Liver (tissue), 9 donors: Measurements from ENCODE around the gene GHRHR. TPM values are rescaled to one million over a fixed set of nuclear protein-coding genes. Genes with fewer than 3 reads are reported as not detected.

Source experiments
- DNase-seq: peaks from one replicate; pipeline ENCODE4 v3.0.0-alpha.2; 2017; ENCODE audit warnings: low spot score
- H3K27ac ChIP-seq, 2 donors: one replicate each; pipeline ENCODE4 v1.7.0; 2013; ENCODE audit warnings: inconsistent platforms in 2 of 2, low read length in 2 of 2, control low read depth in 1 of 2, low read depth in 1 of 2, mild to moderate bottlenecking in 1 of 2
- H3K27me3 ChIP-seq, 4 donors: one replicate each; pipeline versions ENCODE4 v1.6.1 to v1.7.0; 2013; ENCODE audit warnings: low read length in 3 of 4, inconsistent platforms in 1 of 4, mild to moderate bottlenecking in 1 of 4, moderate library complexity in 1 of 4; ENCODE audit not compliant: control insufficient read depth in 4 of 4, insufficient read depth in 4 of 4
- H3K36me3 ChIP-seq, 4 donors: one replicate each; pipeline versions ENCODE4 v1.6.1 to v1.7.0; 2013; ENCODE audit warnings: low read length in 3 of 4, mild to moderate bottlenecking in 3 of 4, low read depth in 1 of 4, moderate library complexity in 1 of 4; ENCODE audit not compliant: control insufficient read depth in 4 of 4, insufficient read depth in 3 of 4
- H3K4me1 ChIP-seq, 4 donors: one replicate each; pipeline versions ENCODE4 v1.6.1 to v1.7.0; 2013; ENCODE audit warnings: low read length in 3 of 4, mild to moderate bottlenecking in 3 of 4, moderate library complexity in 1 of 4; ENCODE audit not compliant: control insufficient read depth in 4 of 4, insufficient read depth in 4 of 4
- H3K4me3 ChIP-seq, 3 donors: one replicate each; pipeline versions ENCODE4 v1.6.1 to v1.7.0; 2013; ENCODE audit warnings: low read length in 3 of 3, control low read depth in 1 of 3, low read depth in 1 of 3, mild to moderate bottlenecking in 1 of 3
- H3K9ac ChIP-seq, 2 donors: one replicate each; pipeline ENCODE4 v1.7.0; 2013; ENCODE audit warnings: low read length in 2 of 2, mild to moderate bottlenecking in 2 of 2, moderate library complexity in 2 of 2, control low read depth in 1 of 2, low read depth in 1 of 2
- H3K9me3 ChIP-seq, 4 donors: one replicate each; pipeline versions ENCODE4 v1.6.1 to v1.7.0; 2013; ENCODE audit warnings: low read length in 3 of 4; ENCODE audit not compliant: control insufficient read depth in 4 of 4
- CTCF ChIP-seq: fragments of 150-350 bp; IDR thresholded peaks from 2 replicates; pipeline ENCODE4 v1.5.1; 2017; ENCODE audit warnings: improper control_type of control experiment, low read depth, low read length; ENCODE audit not compliant: missing input control
- EGR1 ChIP-seq, 2 donors: IDR thresholded peaks; 2 replicates each; pipeline ENCODE4 v1.6.1; 2016 to 2018; ENCODE audit warnings: antibody characterized with exemption in 2 of 2, low read depth in 2 of 2
- FOXA2 ChIP-seq: IDR thresholded peaks from 2 replicates; pipeline ENCODE4 v1.6.1; 2016; ENCODE audit warnings: antibody characterized with exemption
- GABPA ChIP-seq, 2 donors: IDR thresholded peaks in 1 of 2; conservative IDR thresholded peaks in 1 of 2; 2 replicates each; pipeline ENCODE4 v1.6.1; 2016; ENCODE audit warnings: antibody characterized with exemption in 2 of 2, mild to moderate bottlenecking in 1 of 2, moderate library complexity in 1 of 2
- HNF4A ChIP-seq, 2 donors: conservative IDR thresholded peaks; 2 replicates each; pipeline ENCODE4 v1.6.1; 2016; ENCODE audit warnings: antibody characterized with exemption in 2 of 2, mild to moderate bottlenecking in 2 of 2
- HNF4G ChIP-seq: IDR thresholded peaks from 2 replicates; pipeline ENCODE4 v1.6.1; 2016; ENCODE audit warnings: antibody characterized with exemption
- JUND ChIP-seq, 2 donors: IDR thresholded peaks; 2 replicates each; pipeline ENCODE4 v1.6.1; 2016; ENCODE audit warnings: antibody characterized with exemption in 2 of 2
- MAX ChIP-seq: IDR thresholded peaks from 2 replicates; pipeline ENCODE4 v1.6.1; 2016; ENCODE audit warnings: antibody characterized with exemption
- RAD21 ChIP-seq, 2 donors: IDR thresholded peaks; 2 replicates each; pipeline ENCODE4 v1.6.1; 2016; ENCODE audit warnings: antibody characterized with exemption in 2 of 2, mild to moderate bottlenecking in 2 of 2
- REST ChIP-seq: IDR thresholded peaks from 2 replicates; pipeline ENCODE4 v1.6.1; 2016; ENCODE audit warnings: antibody characterized with exemption, mild to moderate bottlenecking
- RXRA ChIP-seq, 2 donors: IDR thresholded peaks; 2 replicates each; pipeline ENCODE4 v1.6.1; 2017 to 2018; ENCODE audit warnings: antibody characterized with exemption in 2 of 2, mild to moderate bottlenecking in 1 of 2
- SP1 ChIP-seq: IDR thresholded peaks from 2 replicates; pipeline ENCODE4 v1.6.1; 2018; ENCODE audit warnings: antibody characterized with exemption, mild to moderate bottlenecking
- TAF1 ChIP-seq: conservative IDR thresholded peaks from 2 replicates; pipeline ENCODE4 v1.6.1; 2016; ENCODE audit warnings: antibody characterized with exemption, mild to moderate bottlenecking
- YY1 ChIP-seq: IDR thresholded peaks from 2 replicates; pipeline ENCODE4 v1.6.1; 2016; ENCODE audit warnings: antibody characterized with exemption, mild to moderate bottlenecking
- WGBS: extraction: QIAGEN DNeasy Blood & Tissue Kit; methylation state at CpG from one replicate; pipeline ENCODE4 v1.1.7; 2013; 5-methylcytosine and 5-hydroxymethylcytosine counted together
- polyA plus RNA-seq, 2 donors: library from polyadenylated mRNA; stranded (reverse) in 1 of 2; unstranded in 1 of 2; fragments of 200-250 nt in 1 of 2; fragments of >200 nt in 1 of 2; fragmentation: Nextera tagmentation in 1 of 2; extraction: Ambion mirVana in 1 of 2; gene quantifications; one replicate each; pipeline versions ENCODE4 v1.2.1 to v1.2.3, GENCODE V29; 2013 to 2015
- total RNA-seq, 2 donors: library from RNA; depleted of rRNA; stranded (reverse); fragments of >200 nt; gene quantifications; one replicate each; pipeline ENCODE4 v1.2.3, GENCODE V29; 2014
- TF ChIP-seq, protein P1 (sequence below): IDR thresholded peaks from 2 replicates; pipeline ENCODE4 v1.6.1; 2016; ENCODE audit warnings: antibody characterized with exemption
- TF ChIP-seq, protein P2 (sequence below): IDR thresholded peaks from 2 replicates; pipeline ENCODE4 v1.6.1; 2016; ENCODE audit warnings: antibody characterized with exemption
- donor health status: healthy.
- donor health status: healthy.
- donor health status: healthy.
- donor health status: healthy.
- donor health status: healthy.

GHRHR gene
- total and polyA plus RNA-seq, 4 donors = 0.46 to 0.50 TPM; not detected in 2

- Histone ChIP-seq H3K27ac (no peak overlapping the region), H3K9ac (no peak overlapping the region), H3K9me3 (no peaks in the 10 kb centered on the region), H3K36me3 (no peaks in the 10 kb centered on the region), H3K4me3 (no peak overlapping the region), H3K27me3 (no peaks in the 10 kb centered on the region), H3K4me1 (peaks cover 0 to 3% (median under 1%) of the 10 kb centered on the region in 4 donors)
- TF ChIP-seq EGR1 (IDR thresholded peaks at IDR 0.05; ENCODE audit: low read depth in 2 of 2) (no peak), RXRA (IDR thresholded peaks at IDR 0.05) (no peak), REST (no peak), HNF4G (no peak), HNF4A (conservative IDR thresholded peaks at IDR 0.05) (no peak), TAF1 (no peak), YY1 (no peak), FOXA2 (no peak), GABPA (IDR thresholded peaks at IDR 0.05 in 1 of 2, conservative IDR thresholded peaks at IDR 0.05 in 1 of 2) (no peak), SP1 (no peak), CTCF (no peak), RAD21 (IDR thresholded peaks at IDR 0.05) (no peak)
- TF ChIP-seq, protein P1, sequence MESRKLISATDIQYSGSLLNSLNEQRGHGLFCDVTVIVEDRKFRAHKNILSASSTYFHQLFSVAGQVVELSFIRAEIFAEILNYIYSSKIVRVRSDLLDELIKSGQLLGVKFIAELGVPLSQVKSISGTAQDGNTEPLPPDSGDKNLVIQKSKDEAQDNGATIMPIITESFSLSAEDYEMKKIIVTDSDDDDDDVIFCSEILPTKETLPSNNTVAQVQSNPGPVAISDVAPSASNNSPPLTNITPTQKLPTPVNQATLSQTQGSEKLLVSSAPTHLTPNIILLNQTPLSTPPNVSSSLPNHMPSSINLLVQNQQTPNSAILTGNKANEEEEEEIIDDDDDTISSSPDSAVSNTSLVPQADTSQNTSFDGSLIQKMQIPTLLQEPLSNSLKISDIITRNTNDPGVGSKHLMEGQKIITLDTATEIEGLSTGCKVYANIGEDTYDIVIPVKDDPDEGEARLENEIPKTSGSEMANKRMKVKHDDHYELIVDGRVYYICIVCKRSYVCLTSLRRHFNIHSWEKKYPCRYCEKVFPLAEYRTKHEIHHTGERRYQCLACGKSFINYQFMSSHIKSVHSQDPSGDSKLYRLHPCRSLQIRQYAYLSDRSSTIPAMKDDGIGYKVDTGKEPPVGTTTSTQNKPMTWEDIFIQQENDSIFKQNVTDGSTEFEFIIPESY = no peak
- DNase-seq = no peak
- WGBS = 38% methylated on average over 3 of the region's 3 CpGs
Observed at GRCh38 chr7:30937416-30937815, 26.3 kb upstream of the GHRHR start.

- Histone ChIP-seq H3K27ac (no peak overlapping the region), H3K9me3 (no peaks in the 10 kb centered on the region), H3K27me3 (no peaks in the 10 kb centered on the region), H3K36me3 (no peaks in the 10 kb centered on the region), H3K9ac (no peak overlapping the region), H3K4me1 (peaks cover 0 to 3% (median under 1%) of the 10 kb centered on the region in 4 donors), H3K4me3 (no peak overlapping the region)
- WGBS = 17% methylated on average over 25 of the region's 25 CpGs
- DNase-seq = peak; percentile 91
- TF ChIP-seq YY1 (no peak), MAX (no peak), CTCF (peak; percentile 95), REST (no peak), GABPA (IDR thresholded peaks at IDR 0.05 in 1 of 2, conservative IDR thresholded peaks at IDR 0.05 in 1 of 2) (no peak), JUND (IDR thresholded peaks at IDR 0.05) (no peak), RAD21 (IDR thresholded peaks at IDR 0.05) (peak; percentile 63 to 79)
- TF ChIP-seq, protein P2, sequence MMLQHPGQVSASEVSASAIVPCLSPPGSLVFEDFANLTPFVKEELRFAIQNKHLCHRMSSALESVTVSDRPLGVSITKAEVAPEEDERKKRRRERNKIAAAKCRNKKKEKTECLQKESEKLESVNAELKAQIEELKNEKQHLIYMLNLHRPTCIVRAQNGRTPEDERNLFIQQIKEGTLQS = no peak
Observed at GRCh38 chr7:30938435-30939316, 25.1 kb upstream of the GHRHR start.
